ENCODE results near the gene TMEM60.

Gene TMEM60

GRCh38 chr7:77826300-77826699, 28.1 kb upstream of the TMEM60 start:
- H3K4me3 ChIP-seq (ENCODE audit: low read depth, low read length) = no peak overlapping the region
- TF ChIP-seq CTCF (IDR thresholded peaks at IDR 0.05; ENCODE audit: low read depth, low read length, missing control alignments) = no peak
- DNase-seq (ENCODE audit: low read depth) = no peak
- in situ Hi-C loops (cut with HindIII; ENCODE audit: low sequenced_read_pairs) = no loop called here

GRCh38 chr7:77825131-77825530, 26.9 kb upstream of the TMEM60 start:
- in situ Hi-C loops (cut with HindIII; ENCODE audit: low sequenced_read_pairs) = no loop called here
- DNase-seq (ENCODE audit: low read depth) = no peak
- H3K4me3 ChIP-seq (ENCODE audit: low read depth, low read length) = no peak overlapping the region
- no peak for TF ChIP-seq CTCF (IDR thresholded peaks at IDR 0.05; ENCODE audit: low read depth, low read length, missing control alignments)

- in situ Hi-C loops (cut with HindIII; ENCODE audit: low sequenced_read_pairs) = no loop called here
- H3K4me3 ChIP-seq (ENCODE audit: low read depth, low read length) = no peak overlapping the region
- no peak for TF ChIP-seq CTCF (IDR thresholded peaks at IDR 0.05; ENCODE audit: low read depth, low read length, missing control alignments)
- DNase-seq (ENCODE audit: low read depth) = no peak
Measured at GRCh38 chr7:77824636-77825035, 26.4 kb upstream of the TMEM60 start.

- no peak for TF ChIP-seq CTCF (IDR thresholded peaks at IDR 0.05; ENCODE audit: low read depth, low read length, missing control alignments)
- DNase-seq (ENCODE audit: low read depth) = no peak
- in situ Hi-C loops (cut with HindIII; ENCODE audit: low sequenced_read_pairs) = no loop called here
- H3K4me3 ChIP-seq (ENCODE audit: low read depth, low read length) = no peak overlapping the region
Measured at GRCh38 chr7:77823787-77824186, 25.6 kb upstream of the TMEM60 start.

GRCh38 chr7:77822269-77822668, 24.0 kb upstream of the TMEM60 start:
- DNase-seq (ENCODE audit: low read depth) = no peak
- in situ Hi-C loops (cut with HindIII; ENCODE audit: low sequenced_read_pairs) = no loop called here
- no peak for TF ChIP-seq CTCF (IDR thresholded peaks at IDR 0.05; ENCODE audit: low read depth, low read length, missing control alignments)
- H3K4me3 ChIP-seq (ENCODE audit: low read depth, low read length) = no peak overlapping the region

- no peak for TF ChIP-seq CTCF (IDR thresholded peaks at IDR 0.05; ENCODE audit: low read depth, low read length, missing control alignments)
- in situ Hi-C loops (cut with HindIII; ENCODE audit: low sequenced_read_pairs) = no loop called here
- no peak for DNase-seq (ENCODE audit: low read depth)
- H3K4me3 ChIP-seq (ENCODE audit: low read depth, low read length) = no peak overlapping the region
Measured at GRCh38 chr7:77820967-77821366, 22.7 kb upstream of the TMEM60 start.

GRCh38 chr7:77819021-77819420, 20.8 kb upstream of the TMEM60 start:
- no peak overlapping the region for H3K4me3 ChIP-seq (ENCODE audit: low read depth, low read length)
- no peak for TF ChIP-seq CTCF (IDR thresholded peaks at IDR 0.05; ENCODE audit: low read depth, low read length, missing control alignments)
- DNase-seq (ENCODE audit: low read depth) = no peak
- in situ Hi-C loops (cut with HindIII; ENCODE audit: low sequenced_read_pairs) = no loop called here
